SK-N-MC (cell line): ENCODE measurements around the gene THSD8.

Experiments
- EZH2 ChIP-seq: fragments of 200-600 bp; sonication (generic); IDR thresholded peaks from one replicate; pipeline ENCODE4 v1.6.1; 2017; ENCODE audit warnings: antibody characterized with exemption
- FOXP2 ChIP-seq: optimal IDR thresholded peaks from 2 replicates; pipeline ENCODE3; 2011; ENCODE audit warnings: mild to moderate bottlenecking, moderate library complexity; ENCODE audit not compliant: insufficient read depth; ENCODE audit errors: extremely low read length, control extremely low read depth
- POLR2AphosphoS5 ChIP-seq: IDR thresholded peaks from 2 replicates; pipeline ENCODE4 v1.6.1; 2012; ENCODE audit warnings: mild to moderate bottlenecking, low read depth, low read length, borderline replicate concordance

- no peak for TF ChIP-seq EZH2
- TF ChIP-seq FOXP2, result no peak
- no peak for TF ChIP-seq POLR2AphosphoS5
Measured at GRCh38 chr19:12784394-12784870, 17.4 kb upstream of the THSD8 start.
